Esophagus (tissue), 2 donors: ENCODE data around the gene SERPINB2. TPM values are rescaled to one million over a fixed set of nuclear protein-coding genes. Genes with fewer than 3 reads are reported as not detected.

Experiments used
- H3K27ac ChIP-seq, 2 donors: one replicate each; pipeline ENCODE4 v1.5.1; 2013; ENCODE audit warnings: low read depth in 2 of 2, mild to moderate bottlenecking in 2 of 2, inconsistent platforms in 1 of 2, low read length in 1 of 2, moderate library complexity in 1 of 2
- H3K27me3 ChIP-seq, 2 donors: one replicate each; pipeline ENCODE4 v1.6.1; 2013; ENCODE audit warnings: low read length in 2 of 2, control low read depth in 1 of 2, mild to moderate bottlenecking in 1 of 2; ENCODE audit not compliant: insufficient read depth in 2 of 2, control insufficient read depth in 1 of 2
- H3K36me3 ChIP-seq, 2 donors: one replicate each; pipeline ENCODE4 v1.6.1; 2013; ENCODE audit warnings: low read length in 1 of 2; ENCODE audit not compliant: control insufficient read depth in 2 of 2, insufficient read depth in 2 of 2
- H3K4me1 ChIP-seq, 2 donors: one replicate each; pipeline ENCODE4 v1.6.1; 2013; ENCODE audit warnings: low read length in 1 of 2; ENCODE audit not compliant: control insufficient read depth in 2 of 2, insufficient read depth in 2 of 2
- H3K4me3 ChIP-seq, 2 donors: one replicate each; pipeline ENCODE4 v1.5.1; 2013; ENCODE audit warnings: low read length in 2 of 2, mild to moderate bottlenecking in 2 of 2, low read depth in 1 of 2, moderate library complexity in 1 of 2
- H3K9me3 ChIP-seq, 2 donors: one replicate each; pipeline ENCODE4 v1.6.1; 2013; ENCODE audit warnings: mild to moderate bottlenecking in 2 of 2, low read depth in 1 of 2, low read length in 1 of 2, moderate library complexity in 1 of 2; ENCODE audit not compliant: control insufficient read depth in 2 of 2, insufficient read depth in 1 of 2
- WGBS, 2 donors: extraction: QIAGEN DNeasy Blood & Tissue Kit; methylation state at CpG; one replicate each; pipeline ENCODE4 v1.1.7; 2013; 5-methylcytosine and 5-hydroxymethylcytosine counted together
- polyA plus RNA-seq, 2 donors: library from polyadenylated mRNA; stranded (reverse); fragments of 200-250 nt; gene quantifications; one replicate each; pipeline ENCODE4 v1.2.3, GENCODE V29; 2013
- donor health status: healthy with polysubstance abuse.
- donor health status: Bipolar disorder and iron deficiency.

SERPINB2 gene
- polyA plus RNA-seq, 2 donors: 186 to 241 TPM

DNA sequence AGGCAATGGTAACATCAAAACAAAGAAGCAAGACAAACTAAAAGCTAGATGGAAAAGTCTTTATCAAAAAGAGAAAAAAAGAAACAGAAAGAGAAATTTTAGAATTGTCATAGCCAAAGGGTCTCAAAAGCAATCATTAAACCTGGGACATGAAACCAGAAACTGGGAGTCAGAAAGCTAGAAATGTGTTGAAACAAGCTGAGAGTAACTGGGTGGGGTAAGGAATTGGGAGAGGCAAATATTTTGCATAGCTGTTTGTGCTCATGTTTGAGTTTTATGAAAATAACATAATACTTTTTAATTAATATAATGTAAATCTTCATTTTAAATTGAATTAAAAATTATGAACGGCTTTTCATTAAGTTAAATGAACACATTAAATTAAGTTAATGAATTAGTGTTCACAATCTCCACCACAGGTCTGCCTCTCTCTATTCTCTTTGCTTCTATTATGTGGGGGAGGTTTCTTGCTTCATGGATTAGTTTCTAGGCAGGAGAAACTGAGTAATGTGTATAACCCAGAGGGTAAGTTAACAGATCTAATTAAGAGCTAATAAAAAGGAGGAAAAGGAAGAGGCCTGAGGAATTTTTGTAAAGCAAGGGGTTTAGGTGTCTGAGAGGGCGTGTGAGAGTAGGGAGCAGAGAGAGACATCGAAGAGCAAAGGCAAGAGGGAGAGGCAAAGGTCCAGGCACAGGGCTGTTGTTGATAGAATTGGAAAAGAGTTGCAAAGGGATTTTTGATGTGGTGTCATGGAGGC lies 20.0 kb upstream of the SERPINB2 start:
- no peaks in the 10 kb centered on the region for H3K27me3 ChIP-seq
- H3K4me3 ChIP-seq: no peak overlapping the region
- H3K27ac ChIP-seq: peak overlapping the region; percentile 78 to 91
- 51 to 53% methylated on average over 3 of the region's 3 CpGs for WGBS, 2 donors
- H3K36me3 ChIP-seq: no peaks in the 10 kb centered on the region
- H3K4me1 ChIP-seq: no peaks in the 10 kb centered on the region
- H3K9me3 ChIP-seq: no peaks in the 10 kb centered on the region

- WGBS, 2 donors: 83 to 85% methylated on average over 9 of the region's 9 CpGs
- Histone ChIP-seq H3K4me1 (no peaks in the 10 kb centered on the region), H3K27ac (no peak overlapping the region), H3K9me3 (no peaks in the 10 kb centered on the region), H3K4me3 (no peak overlapping the region), H3K36me3 (no peaks in the 10 kb centered on the region), H3K27me3 (no peaks in the 10 kb centered on the region)
Observed at GRCh38 chr18:63868546-63868945, 19.0 kb upstream of the SERPINB2 start.

DNA sequence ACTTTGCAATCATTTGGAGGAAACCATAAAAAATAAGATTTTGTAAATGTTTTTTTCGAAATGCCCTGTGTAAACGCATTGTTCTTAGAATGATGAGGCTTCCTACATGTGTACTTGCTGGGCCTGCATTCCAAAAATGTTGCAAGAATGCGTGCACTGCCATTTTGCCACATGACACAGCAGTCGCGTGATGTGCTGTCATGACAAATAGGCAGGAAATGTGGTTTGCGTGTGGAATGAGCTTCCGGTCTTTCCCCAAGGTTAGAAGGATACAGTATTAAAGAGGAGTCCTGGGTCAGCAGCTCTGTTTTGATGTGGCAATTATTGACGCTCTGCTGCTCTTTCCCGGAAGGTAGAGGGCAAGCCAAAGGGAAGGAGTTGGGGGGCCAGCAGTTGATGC lies 18.1 kb upstream of the SERPINB2 start:
- Histone ChIP-seq H3K27me3 (no peaks in the 10 kb centered on the region), H3K36me3 (no peaks in the 10 kb centered on the region), H3K27ac (no peak overlapping the region), H3K4me1 (no peaks in the 10 kb centered on the region), H3K9me3 (no peaks in the 10 kb centered on the region), H3K4me3 (no peak overlapping the region)
- 78 to 85% methylated on average over 9 of the region's 9 CpGs for WGBS, 2 donors

DNA sequence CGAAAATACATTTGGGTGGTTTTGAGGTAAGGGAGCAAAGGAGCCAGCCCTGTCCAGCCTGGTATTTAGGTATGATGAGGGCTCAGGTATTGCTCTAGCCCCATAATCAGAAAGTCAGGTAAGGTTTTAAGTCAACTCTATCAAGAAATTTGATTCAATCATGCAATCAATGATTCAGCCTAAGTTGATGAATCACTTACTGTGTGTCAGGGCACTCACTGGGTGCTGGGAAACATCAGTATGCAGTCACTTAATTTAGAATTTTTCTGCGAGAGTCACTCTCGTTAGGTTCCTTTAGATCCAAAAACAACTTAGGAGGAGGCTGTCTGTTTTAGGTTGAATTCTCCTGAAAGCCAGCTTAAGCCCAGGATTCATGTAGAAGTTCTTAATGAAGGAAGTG lies 17.7 kb upstream of the SERPINB2 start:
- H3K9me3 ChIP-seq: no peaks in the 10 kb centered on the region
- H3K4me1 ChIP-seq: no peaks in the 10 kb centered on the region
- 85 to 90% methylated on average over 3 of the region's 3 CpGs for WGBS, 2 donors
- no peak overlapping the region for H3K4me3 ChIP-seq
- no peaks in the 10 kb centered on the region for H3K36me3 ChIP-seq
- no peak overlapping the region for H3K27ac ChIP-seq
- H3K27me3 ChIP-seq: no peaks in the 10 kb centered on the region

GRCh38 chr18:63871836-63872235 lies 15.7 kb upstream of the SERPINB2 start:
- H3K4me3 ChIP-seq: no peak overlapping the region
- H3K27ac ChIP-seq: no peak overlapping the region
- H3K27me3 ChIP-seq: no peaks in the 10 kb centered on the region
- no peaks in the 10 kb centered on the region for H3K4me1 ChIP-seq
- 59 to 63% methylated on average over 1 of the region's 1 CpG for WGBS, 2 donors
- H3K9me3 ChIP-seq: no peaks in the 10 kb centered on the region
- no peaks in the 10 kb centered on the region for H3K36me3 ChIP-seq

GRCh38 chr18:63872586-63872985 lies 14.9 kb upstream of the SERPINB2 start:
- no peaks in the 10 kb centered on the region for H3K27me3 ChIP-seq
- no peak overlapping the region for H3K4me3 ChIP-seq
- no peaks in the 10 kb centered on the region for H3K4me1 ChIP-seq
- no peak overlapping the region for H3K27ac ChIP-seq
- H3K36me3 ChIP-seq: no peaks in the 10 kb centered on the region
- no peaks in the 10 kb centered on the region for H3K9me3 ChIP-seq

DNA sequence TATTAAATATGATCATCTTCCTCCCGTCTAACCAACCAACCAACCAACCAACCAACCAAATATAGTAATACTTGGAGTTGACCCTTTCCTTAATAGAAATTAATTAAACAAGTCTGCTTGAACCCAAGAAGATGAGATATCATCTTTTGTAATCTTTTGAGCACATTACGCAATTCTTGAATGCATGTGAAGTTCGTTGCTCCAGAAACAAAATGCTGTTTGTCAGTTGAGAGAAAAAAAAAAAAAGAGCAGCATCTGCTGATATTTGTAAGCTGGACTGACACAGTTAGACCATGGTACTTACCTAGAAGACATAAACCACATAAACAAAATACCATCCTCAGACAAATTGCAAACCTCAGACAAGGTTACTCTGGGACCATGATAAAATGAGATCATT lies 9.2 kb upstream of the SERPINB2 start:
- Histone ChIP-seq H3K9me3 (no peaks in the 10 kb centered on the region), H3K36me3 (no peaks in the 10 kb centered on the region), H3K4me1 (no peaks in the 10 kb centered on the region), H3K27ac (no peak overlapping the region), H3K4me3 (no peak overlapping the region), H3K27me3 (no peaks in the 10 kb centered on the region)
- WGBS, 2 donors: 68 to 73% methylated on average over 3 of the region's 3 CpGs

DNA sequence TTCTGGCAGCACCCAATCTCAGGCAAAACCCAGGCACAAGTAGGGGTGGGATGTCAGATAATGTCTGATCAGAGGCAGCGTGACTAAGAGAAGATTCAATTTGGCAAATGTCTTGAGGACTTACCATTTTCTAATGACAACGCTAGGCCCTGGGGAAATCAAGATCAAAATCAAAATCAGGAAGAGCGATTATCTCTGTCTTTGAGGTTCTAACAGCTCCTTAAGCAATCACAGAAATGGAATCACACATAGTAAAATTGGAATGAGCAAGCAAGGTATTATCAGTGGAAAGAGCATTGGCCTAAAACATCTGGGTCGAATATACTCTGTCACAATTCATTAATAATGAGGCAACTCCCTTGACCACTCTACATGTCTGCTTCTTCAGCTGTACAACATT lies 8.6 kb upstream of the SERPINB2 start:
- Histone ChIP-seq H3K9me3 (no peaks in the 10 kb centered on the region), H3K4me1 (no peaks in the 10 kb centered on the region), H3K4me3 (no peak overlapping the region), H3K27ac (no peak overlapping the region), H3K36me3 (no peaks in the 10 kb centered on the region), H3K27me3 (no peaks in the 10 kb centered on the region)
- WGBS, 2 donors: 83 to 85% methylated on average over 4 of the region's 4 CpGs

- no peaks in the 10 kb centered on the region for H3K36me3 ChIP-seq
- 82 to 86% methylated on average over 2 of the region's 2 CpGs for WGBS, 2 donors
- H3K4me1 ChIP-seq: no peaks in the 10 kb centered on the region
- no peak overlapping the region for H3K27ac ChIP-seq
- no peak overlapping the region for H3K4me3 ChIP-seq
- H3K27me3 ChIP-seq: no peaks in the 10 kb centered on the region
- no peaks in the 10 kb centered on the region for H3K9me3 ChIP-seq
Observed at GRCh38 chr18:63879709-63880108, 7.8 kb upstream of the SERPINB2 start.

GRCh38 chr18:63881851-63882250 lies 5.7 kb upstream of the SERPINB2 start:
- Histone ChIP-seq H3K27me3 (no peaks in the 10 kb centered on the region), H3K27ac (no peak overlapping the region), H3K36me3 (no peaks in the 10 kb centered on the region), H3K9me3 (no peaks in the 10 kb centered on the region), H3K4me1 (no peaks in the 10 kb centered on the region), H3K4me3 (no peak overlapping the region)
- 61 to 73% methylated on average over 4 of the region's 4 CpGs for WGBS, 2 donors
